ENCODE data around the gene METTL1. TPM values are rescaled to one million over a fixed set of nuclear protein-coding genes. Genes with fewer than 3 reads are reported as not detected.

Gene METTL1
- total and polyA plus RNA-seq, 2 donors from 2014 or later: 23.4 to 69.4 TPM

DNA sequence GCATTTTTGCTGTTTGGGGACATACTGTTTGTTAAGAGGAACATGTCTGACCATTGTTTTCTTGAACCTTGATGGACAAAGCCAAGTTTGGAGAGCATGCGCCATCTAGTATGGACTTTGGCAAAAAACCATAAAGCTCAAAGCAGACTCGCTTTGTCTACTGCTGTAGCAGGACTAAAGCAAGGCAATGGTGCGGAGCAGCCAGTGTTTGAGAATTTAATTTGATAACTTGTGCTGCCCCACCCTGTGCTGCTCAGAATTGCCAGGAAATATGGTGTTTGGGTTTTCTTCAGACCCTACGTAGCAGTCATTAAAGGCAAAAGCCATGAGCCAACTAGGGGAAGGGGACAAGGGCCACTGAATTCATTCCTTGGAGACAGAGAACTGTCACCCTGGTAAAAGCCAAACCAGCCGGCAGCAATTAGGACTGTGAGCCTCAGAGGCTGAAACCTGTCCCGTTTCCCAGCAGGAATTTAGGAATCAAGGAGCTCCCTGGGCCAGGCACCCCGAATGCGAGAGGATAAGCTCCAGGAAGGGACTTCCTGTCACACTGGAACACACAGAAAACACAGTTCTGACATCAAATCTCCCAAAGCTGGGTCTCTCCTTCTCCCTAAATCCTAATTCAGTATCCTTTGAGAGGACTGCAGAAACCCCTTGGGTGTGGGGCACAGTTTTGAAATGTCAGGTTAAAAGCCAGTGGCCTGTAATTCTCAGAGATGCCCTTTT lies 45.5 kb upstream of the METTL1 start:
- FAIRE-seq (no peak), DNase-seq (no peak)
- intact Hi-C loops (cut with DNase I): no loop called here

DNA sequence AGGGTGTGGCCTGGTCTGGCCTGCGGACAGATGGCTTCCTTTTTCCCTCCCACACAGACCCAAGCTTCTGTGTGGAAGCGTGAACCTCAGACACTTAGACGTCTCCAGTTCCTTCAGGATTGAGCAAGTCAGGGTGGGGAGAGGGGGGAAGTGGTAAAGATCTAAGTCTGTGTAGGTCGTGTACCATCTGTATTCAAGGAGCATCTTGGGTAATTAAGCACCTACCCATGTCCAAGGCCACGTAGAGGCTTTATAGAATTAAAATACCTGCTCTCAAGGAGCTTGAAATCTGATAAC lies 44.9 kb upstream of the METTL1 start:
- peaks cover 2 to 22% (median 4%) of the 10 kb centered on the region in 3 donors for H3K36me3 ChIP-seq (ENCODE audit: control insufficient read depth in 2 of 3, insufficient read depth in 3 of 3, low read length in 3 of 3)
- DNase-seq (no peak), FAIRE-seq (no peak)

More for the DNA sequence above, 45.5 kb upstream of the METTL1 start:
- H3K27me3 ChIP-seq (ENCODE audit: control insufficient read depth, insufficient read depth, low read length): no peaks in the 10 kb centered on the region
- H3K9me3 ChIP-seq (ENCODE audit: control insufficient read depth in 2 of 3, insufficient read depth in 1 of 3, low read length in 3 of 3): no peaks in the 10 kb centered on the region
- peak overlapping the region in 1 of 2 donors; percentile 44 for H3K27ac ChIP-seq (ENCODE audit: low read depth in 2 of 2, low read length in 2 of 2)
- peaks cover 2 to 25% (median 7%) of the 10 kb centered on the region in 3 donors for H3K36me3 ChIP-seq (ENCODE audit: control insufficient read depth in 2 of 3, insufficient read depth in 3 of 3, low read length in 3 of 3)
- no peak overlapping the region for H3K4me3 ChIP-seq (ENCODE audit: low read length in 3 of 3)
- H3K9ac ChIP-seq (ENCODE audit: low read length in 3 of 3): no peak overlapping the region
- peaks cover 0 to 16% (median 16%) of the 10 kb centered on the region in 3 donors for H3K4me1 ChIP-seq (ENCODE audit: control insufficient read depth in 2 of 3, insufficient read depth in 2 of 3, low read depth in 1 of 3, low read length in 3 of 3)
- TF ChIP-seq, protein P1, sequence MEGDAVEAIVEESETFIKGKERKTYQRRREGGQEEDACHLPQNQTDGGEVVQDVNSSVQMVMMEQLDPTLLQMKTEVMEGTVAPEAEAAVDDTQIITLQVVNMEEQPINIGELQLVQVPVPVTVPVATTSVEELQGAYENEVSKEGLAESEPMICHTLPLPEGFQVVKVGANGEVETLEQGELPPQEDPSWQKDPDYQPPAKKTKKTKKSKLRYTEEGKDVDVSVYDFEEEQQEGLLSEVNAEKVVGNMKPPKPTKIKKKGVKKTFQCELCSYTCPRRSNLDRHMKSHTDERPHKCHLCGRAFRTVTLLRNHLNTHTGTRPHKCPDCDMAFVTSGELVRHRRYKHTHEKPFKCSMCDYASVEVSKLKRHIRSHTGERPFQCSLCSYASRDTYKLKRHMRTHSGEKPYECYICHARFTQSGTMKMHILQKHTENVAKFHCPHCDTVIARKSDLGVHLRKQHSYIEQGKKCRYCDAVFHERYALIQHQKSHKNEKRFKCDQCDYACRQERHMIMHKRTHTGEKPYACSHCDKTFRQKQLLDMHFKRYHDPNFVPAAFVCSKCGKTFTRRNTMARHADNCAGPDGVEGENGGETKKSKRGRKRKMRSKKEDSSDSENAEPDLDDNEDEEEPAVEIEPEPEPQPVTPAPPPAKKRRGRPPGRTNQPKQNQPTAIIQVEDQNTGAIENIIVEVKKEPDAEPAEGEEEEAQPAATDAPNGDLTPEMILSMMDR (IDR thresholded peaks at IDR 0.05; ENCODE audit: borderline replicate concordance, extremely low read depth, insufficient read depth): no peak

DNA sequence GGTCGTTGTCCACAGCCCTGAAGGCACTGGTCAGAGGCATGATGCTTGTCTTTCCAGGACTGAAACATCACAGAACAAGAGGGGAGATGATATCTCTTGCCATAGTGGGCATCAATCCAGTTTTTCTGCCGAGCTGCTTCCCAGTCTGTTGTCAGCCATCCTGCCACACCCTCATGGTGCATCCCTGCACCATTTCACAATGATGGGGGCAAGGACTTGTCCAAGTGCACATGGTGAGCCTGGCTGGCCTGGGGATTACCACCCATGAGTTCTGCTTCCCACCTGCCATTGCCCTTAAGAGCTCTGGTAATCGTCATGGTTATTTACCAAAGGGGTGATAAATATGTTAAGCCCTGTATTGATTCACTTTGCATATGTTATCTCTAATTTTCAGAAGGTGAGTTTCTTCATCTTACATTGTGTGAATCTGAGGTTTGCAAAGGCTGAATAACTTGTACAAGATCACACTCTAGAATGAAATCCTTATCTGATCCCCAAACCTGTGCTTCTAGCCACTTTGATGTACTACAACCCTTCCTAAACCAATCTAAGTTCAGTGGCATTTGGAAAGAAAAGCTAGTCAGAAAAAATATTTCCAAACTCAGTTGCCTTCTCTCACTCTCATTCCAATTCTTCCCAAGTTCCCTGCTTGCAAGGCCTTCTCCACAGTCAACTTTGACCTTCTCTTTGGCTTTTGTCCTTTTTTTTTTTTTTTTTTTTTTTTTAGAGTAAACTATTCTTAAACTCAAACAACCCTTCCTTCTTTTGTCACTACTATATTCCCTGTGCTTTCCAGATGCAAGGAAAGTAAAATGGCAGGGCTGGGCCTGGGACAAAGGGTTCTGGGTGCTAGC lies 44.3 kb upstream of the METTL1 start:
- no peak overlapping the region for H3K27ac ChIP-seq (ENCODE audit: low read depth in 2 of 2, low read length in 2 of 2)
- H3K27me3 ChIP-seq (ENCODE audit: control insufficient read depth, insufficient read depth, low read length): no peaks in the 10 kb centered on the region
- FAIRE-seq: no peak
- no peaks in the 10 kb centered on the region for H3K9me3 ChIP-seq (ENCODE audit: control insufficient read depth in 2 of 3, insufficient read depth in 1 of 3, low read length in 3 of 3)
- peaks cover 0 to 22% (median 3%) of the 10 kb centered on the region in 3 donors for H3K36me3 ChIP-seq (ENCODE audit: control insufficient read depth in 2 of 3, insufficient read depth in 3 of 3, low read length in 3 of 3)
- H3K9ac ChIP-seq (ENCODE audit: low read length in 3 of 3): no peak overlapping the region
- peaks cover 0 to 16% (median 16%) of the 10 kb centered on the region in 3 donors for H3K4me1 ChIP-seq (ENCODE audit: control insufficient read depth in 2 of 3, insufficient read depth in 2 of 3, low read depth in 1 of 3, low read length in 3 of 3)
- no peak for DNase-seq
- H3K4me3 ChIP-seq (ENCODE audit: low read length in 3 of 3): no peak overlapping the region
- intact Hi-C loops (cut with DNase I): no loop called here
- TF ChIP-seq, protein P1 (IDR thresholded peaks at IDR 0.05; ENCODE audit: borderline replicate concordance, extremely low read depth, insufficient read depth): no peak

More for the DNA sequence above, 44.9 kb upstream of the METTL1 start:
- Histone ChIP-seq H3K27me3 (ENCODE audit: control insufficient read depth, insufficient read depth, low read length) (no peaks in the 10 kb centered on the region), H3K9ac (ENCODE audit: low read length in 3 of 3) (no peak overlapping the region), H3K4me3 (ENCODE audit: low read length in 3 of 3) (no peak overlapping the region), H3K4me1 (ENCODE audit: control insufficient read depth in 2 of 3, insufficient read depth in 2 of 3, low read depth in 1 of 3, low read length in 3 of 3) (peaks cover 0 to 16% (median 16%) of the 10 kb centered on the region in 3 donors), H3K9me3 (ENCODE audit: control insufficient read depth in 2 of 3, insufficient read depth in 1 of 3, low read length in 3 of 3) (no peaks in the 10 kb centered on the region), H3K27ac (ENCODE audit: low read depth in 2 of 2, low read length in 2 of 2) (no peak overlapping the region)
- TF ChIP-seq, protein P1 (IDR thresholded peaks at IDR 0.05; ENCODE audit: borderline replicate concordance, extremely low read depth, insufficient read depth): no peak
- intact Hi-C loops (cut with DNase I): no loop called here
